Astrocyte (in vitro differentiated cells and primary cell): ENCODE results near the gene NOTCH2.

Experiments used
- EZH2 ChIP-seq: IDR thresholded peaks from 2 replicates; pipeline ENCODE4 v1.6.1; 2012; ENCODE audit warnings: mild to moderate bottlenecking, low read length, inconsistent platforms; ENCODE audit not compliant: insufficient read depth
- TF ChIP-seq, protein P1 (sequence below): IDR thresholded peaks from 2 replicates; pipeline ENCODE4 v1.5.1; 2011; ENCODE audit warnings: low read depth, mild to moderate bottlenecking, inconsistent platforms, low read length, moderate library complexity; ENCODE audit not compliant: insufficient read depth

DNA sequence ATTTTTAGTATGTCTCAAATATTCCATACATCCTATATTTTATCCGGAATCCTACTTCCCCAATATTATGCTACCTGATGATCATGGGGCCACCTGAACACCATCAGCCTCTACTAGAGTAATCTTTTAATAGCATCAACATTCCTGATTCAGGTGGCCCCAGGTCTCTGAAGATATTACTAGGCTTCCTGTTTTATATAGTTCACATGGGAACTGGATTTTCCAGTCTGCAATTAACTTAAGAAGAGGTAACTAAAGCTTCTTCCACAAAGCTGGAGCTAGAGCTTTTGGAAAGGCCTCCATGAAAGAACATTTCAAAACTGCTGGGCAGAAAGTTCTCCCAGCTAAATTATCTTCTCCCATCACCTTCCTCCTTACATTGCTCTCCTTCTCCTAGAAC lies 100.9 kb downstream of the NOTCH2 start:
- TF ChIP-seq, protein P1, sequence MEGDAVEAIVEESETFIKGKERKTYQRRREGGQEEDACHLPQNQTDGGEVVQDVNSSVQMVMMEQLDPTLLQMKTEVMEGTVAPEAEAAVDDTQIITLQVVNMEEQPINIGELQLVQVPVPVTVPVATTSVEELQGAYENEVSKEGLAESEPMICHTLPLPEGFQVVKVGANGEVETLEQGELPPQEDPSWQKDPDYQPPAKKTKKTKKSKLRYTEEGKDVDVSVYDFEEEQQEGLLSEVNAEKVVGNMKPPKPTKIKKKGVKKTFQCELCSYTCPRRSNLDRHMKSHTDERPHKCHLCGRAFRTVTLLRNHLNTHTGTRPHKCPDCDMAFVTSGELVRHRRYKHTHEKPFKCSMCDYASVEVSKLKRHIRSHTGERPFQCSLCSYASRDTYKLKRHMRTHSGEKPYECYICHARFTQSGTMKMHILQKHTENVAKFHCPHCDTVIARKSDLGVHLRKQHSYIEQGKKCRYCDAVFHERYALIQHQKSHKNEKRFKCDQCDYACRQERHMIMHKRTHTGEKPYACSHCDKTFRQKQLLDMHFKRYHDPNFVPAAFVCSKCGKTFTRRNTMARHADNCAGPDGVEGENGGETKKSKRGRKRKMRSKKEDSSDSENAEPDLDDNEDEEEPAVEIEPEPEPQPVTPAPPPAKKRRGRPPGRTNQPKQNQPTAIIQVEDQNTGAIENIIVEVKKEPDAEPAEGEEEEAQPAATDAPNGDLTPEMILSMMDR = no peak
- no peak for TF ChIP-seq EZH2
